Measurements from ENCODE around the gene COL4A2.

COL4A2 gene

GRCh38 chr13:110272651-110273050, 34.4 kb upstream of the COL4A2 start:
- DNase-seq (ENCODE audit: low read depth), result no peak

DNA sequence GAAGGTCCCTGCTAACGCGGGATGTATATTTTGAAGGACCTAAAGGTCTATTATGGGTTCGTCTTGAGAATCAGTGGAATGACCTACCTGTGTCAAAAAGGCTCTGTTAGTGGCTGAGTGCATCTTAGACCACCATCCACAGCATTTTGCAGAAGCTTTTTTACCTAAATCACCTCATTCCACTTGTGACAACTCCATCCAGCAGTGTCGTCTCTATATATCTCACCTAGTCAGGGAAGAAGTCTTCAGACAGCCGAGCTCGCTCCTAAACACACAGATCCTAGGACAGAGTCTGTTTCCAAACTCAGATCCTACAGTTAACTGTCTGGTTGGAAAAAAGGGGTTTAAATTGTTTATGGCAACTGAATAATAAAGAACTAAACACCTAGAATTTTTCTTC, 33.8 kb upstream of the COL4A2 start:
- no peak for DNase-seq (ENCODE audit: low read depth)

DNA sequence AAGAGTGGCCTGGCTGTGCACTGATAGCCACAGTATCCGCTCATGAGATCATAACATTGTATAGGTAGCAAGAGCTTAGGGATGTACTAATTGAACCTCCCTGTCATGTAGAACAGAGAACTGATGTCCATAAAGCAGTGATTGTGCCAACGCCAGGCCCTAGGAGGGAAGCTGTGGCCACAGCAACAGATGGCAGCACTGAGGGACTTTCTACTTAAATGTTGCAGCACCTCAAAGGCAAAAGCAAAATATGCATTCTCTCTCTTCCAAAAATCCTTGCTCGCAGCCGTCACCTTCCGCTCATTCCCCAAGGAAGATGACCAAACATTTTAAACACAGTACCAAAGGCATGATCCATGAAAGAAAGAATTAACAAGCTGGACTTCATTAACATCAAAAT, 32.4 kb upstream of the COL4A2 start:
- no peak for DNase-seq (ENCODE audit: low read depth)

DNA sequence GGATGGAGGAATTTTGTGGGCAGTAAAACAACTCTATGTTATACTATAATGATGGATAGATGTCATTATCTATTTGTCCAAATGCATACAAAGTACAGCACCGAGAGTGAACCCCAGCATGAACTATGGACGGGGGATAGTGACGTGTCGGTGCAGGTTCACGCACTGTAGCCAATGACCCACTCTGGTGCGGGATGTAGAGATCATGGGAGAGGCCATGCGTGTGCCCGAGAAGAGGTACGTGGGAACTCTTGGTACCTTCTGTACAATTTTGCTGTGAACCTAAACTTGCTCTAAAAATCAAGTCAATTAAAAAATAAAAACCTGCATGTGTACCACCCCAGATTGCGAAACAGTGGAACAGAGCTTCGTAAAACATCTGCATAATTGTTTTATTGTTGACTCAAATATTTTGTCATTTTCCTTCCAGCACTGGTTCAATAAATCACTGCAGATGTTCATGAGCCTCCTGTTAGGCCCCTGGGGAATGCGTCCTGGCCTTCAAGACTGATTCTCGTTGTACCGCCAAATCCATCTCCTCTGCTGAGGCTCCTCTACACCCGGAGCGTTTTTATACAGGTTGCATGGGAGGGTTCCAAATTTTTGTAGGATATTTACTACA, 31.0 kb upstream of the COL4A2 start:
- DNase-seq (ENCODE audit: low read depth), result no peak

DNA sequence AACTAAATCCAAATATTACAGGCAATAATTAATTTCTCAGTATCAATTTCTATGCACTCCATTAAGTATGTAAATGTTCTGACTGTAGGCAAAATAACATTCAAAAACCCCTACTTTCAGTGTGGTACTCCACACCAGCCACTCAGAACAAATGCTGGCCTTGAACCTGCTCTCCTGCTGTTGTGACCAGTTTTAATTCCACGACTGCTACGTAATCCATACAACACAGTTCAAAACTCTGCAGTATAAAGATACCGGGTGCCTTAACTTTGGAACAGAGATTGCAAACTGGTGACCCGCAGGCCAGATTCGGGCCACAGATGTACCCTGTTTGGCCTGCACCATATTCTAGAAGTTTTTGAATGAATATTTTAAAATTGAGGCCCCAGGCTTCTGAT, 30.5 kb upstream of the COL4A2 start:
- DNase-seq (ENCODE audit: low read depth), result no peak

- DNase-seq (ENCODE audit: low read depth), result no peak
These were observed 29.6 kb upstream of the COL4A2 start for GRCh38 chr13:110277357-110277975.

DNA sequence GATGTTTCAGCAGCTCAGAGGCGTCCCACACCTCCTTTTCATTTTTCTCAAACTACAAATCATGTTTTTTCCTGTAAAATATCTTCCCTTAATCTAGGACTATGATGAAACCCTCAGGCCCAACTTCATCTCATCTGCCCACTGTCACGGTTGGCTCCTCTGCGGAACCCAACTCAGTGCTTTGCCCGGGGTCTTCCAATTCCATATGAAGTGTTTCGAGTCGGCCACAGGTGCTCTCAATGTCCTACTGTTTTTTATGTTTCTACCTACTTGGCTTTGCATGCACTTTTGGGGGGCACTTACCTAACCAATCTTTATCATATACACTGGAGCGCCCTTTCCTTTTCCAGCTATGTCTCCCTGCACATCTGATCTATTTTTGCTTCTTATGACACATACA, 28.2 kb upstream of the COL4A2 start:
- DNase-seq (ENCODE audit: low read depth), result no peak

- no peak for DNase-seq (ENCODE audit: low read depth)
These were observed 27.4 kb upstream of the COL4A2 start for GRCh38 chr13:110279684-110280083.

GRCh38 chr13:110280231-110280813, 26.8 kb upstream of the COL4A2 start:
- no peak for DNase-seq (ENCODE audit: low read depth)

DNA sequence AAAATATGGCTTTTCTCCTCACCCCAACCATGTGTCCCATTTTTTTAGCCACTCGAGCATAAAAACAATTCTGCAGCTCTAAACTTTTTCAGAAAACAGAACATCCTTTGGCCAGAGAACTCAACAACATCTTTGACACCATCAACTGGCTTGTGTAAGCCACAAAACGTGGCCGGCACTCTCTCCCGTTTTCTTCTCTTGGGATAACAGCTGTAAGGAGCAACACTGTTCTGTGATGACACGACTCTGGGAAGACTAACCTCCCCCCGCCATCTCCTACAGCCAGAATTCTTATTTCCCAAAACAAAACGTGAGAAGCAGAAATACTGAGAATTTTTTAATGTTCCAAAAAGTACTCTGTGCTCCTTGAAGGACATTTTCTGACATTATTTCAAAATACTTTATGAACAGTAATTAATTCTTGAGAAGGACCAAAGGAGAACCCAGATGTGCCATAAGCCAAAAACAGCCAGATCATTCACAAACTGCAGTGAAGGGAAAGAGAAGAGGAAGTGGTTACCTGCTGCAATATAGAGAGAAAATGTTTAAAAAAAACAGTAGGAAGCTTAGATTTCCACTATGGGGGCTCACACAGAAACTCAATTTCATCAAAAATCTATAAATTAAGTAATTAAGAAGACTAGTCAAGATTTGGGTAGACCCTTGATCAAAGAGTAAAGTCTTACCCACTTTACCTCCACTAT, 25.9 kb upstream of the COL4A2 start:
- no peak for DNase-seq (ENCODE audit: low read depth)

DNA sequence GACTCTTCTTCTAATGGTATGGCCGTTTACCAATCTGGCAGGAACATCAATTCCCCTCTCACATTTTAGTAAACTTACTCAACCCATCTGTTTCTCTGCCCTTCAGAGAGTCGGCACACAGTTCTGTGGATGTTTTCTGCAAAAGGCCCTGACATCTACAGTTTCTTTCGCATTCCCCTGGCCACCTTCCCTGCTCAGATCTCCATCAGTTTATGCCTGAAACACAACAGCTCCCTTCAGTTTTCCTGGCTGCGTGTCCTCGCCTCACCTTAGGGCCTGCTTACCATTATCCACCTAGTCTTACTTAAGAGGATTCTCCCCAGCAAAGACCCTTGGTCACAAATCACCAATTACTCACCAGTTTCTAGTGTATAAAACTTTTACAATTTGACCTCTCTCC, 25.3 kb upstream of the COL4A2 start:
- DNase-seq (ENCODE audit: low read depth), result no peak

DNA sequence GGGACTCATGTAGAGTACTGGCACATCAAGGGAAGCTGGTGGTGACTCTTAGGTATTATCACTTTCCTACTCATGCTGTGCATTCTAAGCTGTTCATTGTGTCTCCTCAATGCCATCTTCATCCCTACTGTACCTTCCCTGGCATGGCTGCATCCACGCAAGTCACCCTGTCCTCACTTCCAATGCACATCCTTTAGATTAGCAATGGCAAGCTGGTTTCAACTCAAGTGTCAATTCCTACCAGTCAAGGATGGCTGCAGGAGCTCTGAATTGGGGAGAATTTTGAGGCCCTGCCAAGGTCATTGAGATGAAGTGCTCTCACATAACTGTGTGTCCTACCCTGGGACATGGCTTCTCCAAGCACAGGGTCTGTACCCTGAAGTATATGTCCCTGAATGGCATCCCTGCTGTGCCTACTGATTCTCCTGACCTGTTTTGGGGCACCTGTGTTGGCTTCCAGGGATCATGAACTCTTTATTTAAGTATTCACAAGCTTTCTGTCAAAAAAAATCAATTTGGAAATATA, 24.7 kb upstream of the COL4A2 start:
- DNase-seq (ENCODE audit: low read depth), result no peak

DNA sequence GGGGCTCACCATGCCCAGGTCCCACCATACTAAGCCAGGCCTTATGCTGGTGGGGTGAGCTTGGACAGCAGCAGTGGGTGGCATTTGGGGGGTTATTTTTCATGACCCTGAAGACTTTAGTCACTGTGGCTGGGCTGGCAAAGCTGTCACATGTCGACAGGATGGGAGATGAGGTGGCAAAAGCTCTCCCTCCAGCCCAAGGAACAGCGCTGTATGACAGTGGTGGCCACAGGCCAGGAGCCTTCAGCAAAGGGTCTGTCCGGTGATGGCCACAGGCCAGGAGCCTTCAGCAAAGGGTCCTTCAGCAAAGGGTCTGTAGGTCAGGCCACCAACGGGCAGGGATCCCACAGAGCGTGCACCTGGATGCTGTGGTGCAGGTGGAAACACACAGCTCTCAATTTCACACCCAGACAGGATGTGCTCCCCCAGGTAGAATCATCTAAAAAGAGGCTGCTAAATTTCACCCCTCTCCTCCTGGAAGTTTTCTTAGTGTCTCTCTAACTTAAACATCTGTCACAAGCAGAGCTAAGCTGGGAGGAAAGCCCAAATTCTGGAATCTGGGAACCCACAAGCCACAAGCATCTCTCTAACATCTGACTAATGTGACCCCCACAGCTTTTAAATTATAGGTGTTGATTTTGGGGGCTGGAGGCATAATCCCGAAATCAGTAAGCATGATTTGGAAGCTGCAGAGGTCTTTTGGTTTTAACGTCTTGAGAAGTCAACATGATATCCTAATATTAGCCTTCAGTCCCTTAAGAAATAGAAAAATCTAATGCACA, 23.2 kb upstream of the COL4A2 start:
- DNase-seq (ENCODE audit: low read depth), result no peak

- no peak for DNase-seq (ENCODE audit: low read depth)
These were observed 22.2 kb upstream of the COL4A2 start for GRCh38 chr13:110284779-110285484.

DNA sequence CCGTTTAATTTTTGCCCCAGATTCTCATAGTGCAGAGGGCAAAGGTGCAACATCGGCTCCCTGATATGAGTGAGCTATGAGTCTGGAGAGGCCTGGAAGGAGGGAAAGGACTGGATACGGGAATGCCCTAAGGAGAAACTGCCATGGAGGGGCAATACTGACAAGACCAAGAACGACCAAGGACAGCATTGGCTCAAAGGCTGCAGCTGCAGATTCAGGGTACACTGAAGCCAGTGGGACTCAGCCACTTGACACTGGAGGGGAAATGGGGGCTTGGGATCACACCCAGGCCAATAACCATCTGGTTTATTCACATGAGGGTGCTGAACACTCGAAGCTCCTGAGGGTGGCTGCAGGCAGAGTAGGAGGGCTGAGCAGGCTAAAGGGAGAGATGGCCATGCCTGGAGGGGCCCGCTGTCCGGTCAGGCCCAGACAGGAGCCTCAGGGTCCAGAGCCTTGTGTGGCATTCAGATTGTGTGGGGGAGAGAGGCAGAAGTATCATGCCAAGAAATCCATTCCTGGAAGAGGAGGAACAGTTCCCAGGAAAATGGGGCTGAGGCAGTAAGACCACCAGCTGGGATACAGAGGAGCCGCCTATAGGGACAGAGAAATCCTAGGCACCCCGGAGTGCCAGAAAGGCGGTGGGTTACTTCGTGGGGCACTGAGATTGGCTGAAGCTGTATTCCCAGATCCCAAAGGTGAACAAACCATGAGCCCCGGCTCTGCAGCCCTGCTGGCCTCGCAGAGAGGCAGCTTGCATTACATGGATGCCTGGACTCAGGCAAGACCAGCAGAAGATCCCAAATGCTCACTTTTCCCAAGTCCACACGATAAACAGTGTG, 20.9 kb upstream of the COL4A2 start:
- no peak for DNase-seq (ENCODE audit: low read depth)

GRCh38 chr13:110286833-110287819, 20.0 kb upstream of the COL4A2 start:
- no peak for DNase-seq (ENCODE audit: low read depth)

DNA sequence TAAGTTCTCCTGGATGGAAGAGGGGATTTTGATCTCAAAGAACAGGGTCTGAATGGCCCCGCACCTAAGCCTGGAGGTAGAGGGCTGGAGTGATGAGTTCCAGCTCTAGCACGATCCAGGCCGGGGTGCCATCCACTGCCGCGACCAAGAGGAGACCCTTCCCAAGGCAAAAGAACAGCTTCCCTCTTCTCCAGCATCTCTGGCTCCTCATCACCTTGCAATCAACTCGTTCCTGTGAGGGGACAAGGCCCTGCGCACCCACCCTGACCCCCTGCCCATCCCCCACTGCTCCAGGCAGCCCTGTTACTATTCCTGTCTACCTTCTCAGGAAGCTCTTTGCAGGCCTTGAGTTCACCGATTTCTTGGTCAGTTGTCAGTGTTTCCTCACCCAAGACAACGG, 17.9 kb upstream of the COL4A2 start:
- no peak for DNase-seq (ENCODE audit: low read depth)

GRCh38 chr13:110289661-110290060, 17.4 kb upstream of the COL4A2 start:
- DNase-seq (ENCODE audit: low read depth), result no peak

- no peak for DNase-seq (ENCODE audit: low read depth)
These were observed 16.9 kb upstream of the COL4A2 start for GRCh38 chr13:110290153-110290552.
